ENCODE measurements around the gene ARHGEF11. TPM values are rescaled to one million over a fixed set of nuclear protein-coding genes. Genes with fewer than 3 reads are reported as not detected.

Gene ARHGEF11
- total and polyA plus RNA-seq, 9 of the 15 experiments (the other 6 are each of a cell fraction or from before 2014, with no cell fraction given) = 0.14 to 15.5 (median 9.0) TPM

- TF ChIP-seq LEF1 (IDR thresholded peaks at IDR 0.05) (0 out of 2 replicates have a peak, but pooled peaks have one; percentile 30), CHD1 (IDR thresholded peaks at IDR 0.05; ENCODE audit: low read length) (no peak), RHOXF2B (CRISPR knock-in tag; conservative IDR thresholded peaks at IDR 0.05) (no peak), ZFPM2 (CRISPR knock-in tag; IDR thresholded peaks at IDR 0.05) (no peak), LCOR (CRISPR knock-in tag; IDR thresholded peaks at IDR 0.05) (no peak), TFAM (CRISPR knock-in tag; conservative IDR thresholded peaks at IDR 0.05) (no peak), TAF1 (IDR thresholded peaks at IDR 0.05; ENCODE audit: control insufficient read depth, extremely low read depth, insufficient read depth, low read length, severe bottlenecking) (peak; percentile 20), HDAC6 (IDR thresholded peaks at IDR 0.05; ENCODE audit: low read depth, low read length) (no peak), ZFX (CRISPR knock-in tag; IDR thresholded peaks at IDR 0.05) (peak; percentile 61), NEUROD1 (IDR thresholded peaks at IDR 0.05; ENCODE audit: borderline replicate concordance, low read depth, low read length, partially characterized antibody) (no peak), TAF9B (IDR thresholded peaks at IDR 0.05; ENCODE audit: partially characterized antibody) (no peak), ZC3H8 (IDR thresholded peaks at IDR 0.05) (no peak), ZKSCAN1 (IDR thresholded peaks at IDR 0.05; ENCODE audit: low read depth, low read length) (no peak), E2F3 (CRISPR knock-in tag; IDR thresholded peaks at IDR 0.05) (no peak), NCOA1 (IDR thresholded peaks at IDR 0.05; ENCODE audit: low read depth) (no peak; the same call in 1 of the 2 replicates), ETV6 (IDR thresholded peaks at IDR 0.05; ENCODE audit: borderline replicate concordance in 1 of 2, low read depth in 2 of 2, low read length in 1 of 2) (no peak), ETV6 (CRISPR knock-in tag; IDR thresholded peaks at IDR 0.05; ENCODE audit: borderline replicate concordance) (no peak), ATF2 (CRISPR knock-in tag; IDR thresholded peaks at IDR 0.05) (no peak), FOXJ3 (CRISPR knock-in tag; IDR thresholded peaks at IDR 0.05) (no peak)
- TF ChIP-seq, protein P1, sequence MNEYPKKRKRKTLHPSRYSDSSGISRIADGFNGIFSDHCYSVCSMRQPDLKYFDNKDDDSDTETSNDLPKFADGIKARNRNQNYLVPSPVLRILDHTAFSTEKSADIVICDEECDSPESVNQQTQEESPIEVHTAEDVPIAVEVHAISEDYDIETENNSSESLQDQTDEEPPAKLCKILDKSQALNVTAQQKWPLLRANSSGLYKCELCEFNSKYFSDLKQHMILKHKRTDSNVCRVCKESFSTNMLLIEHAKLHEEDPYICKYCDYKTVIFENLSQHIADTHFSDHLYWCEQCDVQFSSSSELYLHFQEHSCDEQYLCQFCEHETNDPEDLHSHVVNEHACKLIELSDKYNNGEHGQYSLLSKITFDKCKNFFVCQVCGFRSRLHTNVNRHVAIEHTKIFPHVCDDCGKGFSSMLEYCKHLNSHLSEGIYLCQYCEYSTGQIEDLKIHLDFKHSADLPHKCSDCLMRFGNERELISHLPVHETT (CRISPR knock-in tag; conservative IDR thresholded peaks at IDR 0.05 in 1 of 2, IDR thresholded peaks at IDR 0.05 in 1 of 2) = no peak; a peak in 1 of 4 replicates
- TF ChIP-seq, protein P2, sequence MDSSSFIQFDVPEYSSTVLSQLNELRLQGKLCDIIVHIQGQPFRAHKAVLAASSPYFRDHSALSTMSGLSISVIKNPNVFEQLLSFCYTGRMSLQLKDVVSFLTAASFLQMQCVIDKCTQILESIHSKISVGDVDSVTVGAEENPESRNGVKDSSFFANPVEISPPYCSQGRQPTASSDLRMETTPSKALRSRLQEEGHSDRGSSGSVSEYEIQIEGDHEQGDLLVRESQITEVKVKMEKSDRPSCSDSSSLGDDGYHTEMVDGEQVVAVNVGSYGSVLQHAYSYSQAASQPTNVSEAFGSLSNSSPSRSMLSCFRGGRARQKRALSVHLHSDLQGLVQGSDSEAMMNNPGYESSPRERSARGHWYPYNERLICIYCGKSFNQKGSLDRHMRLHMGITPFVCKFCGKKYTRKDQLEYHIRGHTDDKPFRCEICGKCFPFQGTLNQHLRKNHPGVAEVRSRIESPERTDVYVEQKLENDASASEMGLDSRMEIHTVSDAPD (CRISPR knock-in tag; IDR thresholded peaks at IDR 0.05) = no peak
- TF ChIP-seq, protein P3, sequence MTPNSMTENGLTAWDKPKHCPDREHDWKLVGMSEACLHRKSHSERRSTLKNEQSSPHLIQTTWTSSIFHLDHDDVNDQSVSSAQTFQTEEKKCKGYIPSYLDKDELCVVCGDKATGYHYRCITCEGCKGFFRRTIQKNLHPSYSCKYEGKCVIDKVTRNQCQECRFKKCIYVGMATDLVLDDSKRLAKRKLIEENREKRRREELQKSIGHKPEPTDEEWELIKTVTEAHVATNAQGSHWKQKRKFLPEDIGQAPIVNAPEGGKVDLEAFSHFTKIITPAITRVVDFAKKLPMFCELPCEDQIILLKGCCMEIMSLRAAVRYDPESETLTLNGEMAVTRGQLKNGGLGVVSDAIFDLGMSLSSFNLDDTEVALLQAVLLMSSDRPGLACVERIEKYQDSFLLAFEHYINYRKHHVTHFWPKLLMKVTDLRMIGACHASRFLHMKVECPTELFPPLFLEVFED (CRISPR knock-in tag; conservative IDR thresholded peaks at IDR 0.05) = no peak
Observed at GRCh38 chr1:156894711-156895454, 150.7 kb downstream of the ARHGEF11 start (continued).

Data from K562 (cell line).